Measurements from ENCODE around the gene CCDC107. TPM values are rescaled to one million over a fixed set of nuclear protein-coding genes. Genes with fewer than 3 reads are reported as not detected.

CCDC107 gene
- total and polyA plus RNA-seq, 12 donors, result 27.9 to 198 (median 40.5) TPM

- no peak overlapping the region for H3K4me3 ChIP-seq
- H3K36me3 ChIP-seq (replicated peaks in 1 of 2), result no peaks in the 10 kb centered on the region
- intact Hi-C loops (cut with DNase I), result no loop called here
- H3K4me1 ChIP-seq (replicated peaks in 1 of 2), result peaks cover 13 to 20% of the 10 kb centered on the region in 2 donors
- 45 to 51% (median 50%) methylated on average over 6 of the region's 6 CpGs for WGBS, 4 donors
- DNase-seq, result no peak
- H3K27me3 ChIP-seq, result no peaks in the 10 kb centered on the region
- TF ChIP-seq POLR2A (IDR thresholded peaks at IDR 0.05) (no peak), CTCF (IDR thresholded peaks at IDR 0.05) (no peak)
- no peak overlapping the region for H3K27ac ChIP-seq
- no peaks in the 10 kb centered on the region for H3K9me3 ChIP-seq (replicated peaks in 1 of 3)
Measured at GRCh38 chr9:35669331-35670145, 11.4 kb downstream of the CCDC107 start.

GRCh38 chr9:35673132-35674024, 15.3 kb downstream of the CCDC107 start, which contains the start of gene CA9:
CA9 (plus strand) TSS chr9:35673928; CDS start chr9:35673960, 32 bp downstream.
- peak within 1 kb of the TSS in 1 of 5 donors; percentile 13 for H3K27ac ChIP-seq
- peak in 3 of 7 donors; percentile 55 to 70 (median 60) for DNase-seq
- intact Hi-C loops (cut with DNase I), result no loop called here
- no peaks in the 10 kb centered on the region for H3K27me3 ChIP-seq
- peaks cover 0 to 9% of the 10 kb centered on the region in 2 donors for H3K4me1 ChIP-seq (replicated peaks in 1 of 2)
- H3K36me3 ChIP-seq (replicated peaks in 1 of 2), result no peaks in the 10 kb centered on the region
- WGBS, 4 donors, result 49 to 54% (median 51%) methylated on average over 2 to 10 of the region's 10 CpGs
- TF ChIP-seq CTCF (IDR thresholded peaks at IDR 0.05), result no peak
- no peak for TF ChIP-seq POLR2A (IDR thresholded peaks at IDR 0.05)
- no peak within 1 kb of the TSS for H3K4me3 ChIP-seq
- no peaks in the 10 kb centered on the region for H3K9me3 ChIP-seq (replicated peaks in 1 of 3)

- Histone ChIP-seq H3K9me3 (replicated peaks in 1 of 3) (no peaks in the 10 kb centered on the region), H3K27me3 (no peaks in the 10 kb centered on the region), H3K27ac (no peak overlapping the region), H3K4me1 (replicated peaks in 1 of 2) (peaks cover 0 to 9% of the 10 kb centered on the region in 2 donors), H3K36me3 (replicated peaks in 1 of 2) (no peaks in the 10 kb centered on the region), H3K4me3 (no peak overlapping the region)
- no peak for TF ChIP-seq CTCF (IDR thresholded peaks at IDR 0.05)
- intact Hi-C loops (cut with DNase I), result no loop called here
- WGBS, 4 donors, result 76 to 83% (median 80%) methylated on average over 1 to 3 of the region's 3 CpGs
- no peak for DNase-seq
Measured at GRCh38 chr9:35674025-35674361, 15.9 kb downstream of the CCDC107 start.

- no peak overlapping the region for H3K27ac ChIP-seq
Measured at GRCh38 chr9:35675204-35675603, 17.1 kb downstream of the CCDC107 start.

More at GRCh38 chr9:35675204-35675603, 17.1 kb downstream of the CCDC107 start:
- no peaks in the 10 kb centered on the region for H3K36me3 ChIP-seq (replicated peaks in 1 of 2)
- H3K9me3 ChIP-seq (replicated peaks in 1 of 3), result no peaks in the 10 kb centered on the region
- peak overlapping the region in 2 of 4 donors; percentile 9 to 52 for H3K4me3 ChIP-seq
- TF ChIP-seq POLR2A (IDR thresholded peaks at IDR 0.05), result no peak
- TF ChIP-seq CTCF (IDR thresholded peaks at IDR 0.05), result no peak
- H3K4me1 ChIP-seq (replicated peaks in 1 of 2), result peaks cover 0 to 9% of the 10 kb centered on the region in 2 donors
- intact Hi-C loops (cut with DNase I), result no loop called here
- no peaks in the 10 kb centered on the region for H3K27me3 ChIP-seq
- no peak for DNase-seq
- WGBS, 4 donors, result 59 to 76% (median 70%) methylated on average over 7 to 13 of the region's 13 CpGs

Measured in adrenal gland (tissue), 12 donors.